ENCODE data around the gene PIP5K1B. TPM values are rescaled to one million over a fixed set of nuclear protein-coding genes. Genes with fewer than 3 reads are reported as not detected.

Gene PIP5K1B
- total RNA-seq, 1 experiment from 2014 or later: 2.5 TPM

DNA sequence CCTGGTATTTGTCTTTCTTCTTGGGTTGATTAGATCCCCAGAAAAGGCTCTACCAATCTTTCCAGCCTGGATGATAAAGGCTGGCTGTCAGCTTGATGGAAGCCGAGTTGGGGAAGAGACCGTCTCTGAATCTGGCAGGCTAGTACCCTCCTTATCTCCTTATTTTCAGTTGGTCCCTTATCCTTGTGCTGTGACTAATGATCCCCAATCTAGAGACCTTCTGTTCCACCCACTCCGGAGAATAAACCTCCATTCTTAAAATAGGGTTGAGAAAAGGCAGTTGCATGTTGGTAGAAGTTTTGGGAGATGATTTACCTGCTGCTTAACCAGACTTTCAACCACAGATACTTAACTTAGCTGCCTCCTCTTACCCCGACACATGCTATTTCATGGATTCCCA, 256.5 kb downstream of the PIP5K1B start:
- no peak overlapping the region for H4K8ac ChIP-seq (replicated peaks; ENCODE audit: insufficient read length, low read depth, low read length)
- no peak overlapping the region for H3K4me2 ChIP-seq (ENCODE audit: insufficient read depth, insufficient read length, low read length)
- no peak overlapping the region for H2BK20ac ChIP-seq (ENCODE audit: low read depth, low read length, poor library complexity, severe bottlenecking)
- H3K36me3 Mint-ChIP-seq (ENCODE audit: insufficient read depth in 1 of 3, low read depth in 3 of 3): peaks cover 0 to 4% (median 4%) of the 10 kb centered on the region in 3 experiments; a peak in 3 of 7 replicates
- no peak overlapping the region for H3K56ac ChIP-seq (ENCODE audit: insufficient read length, low read depth, low read length)
- DNase-seq: no peak
- no peaks in the 10 kb centered on the region for H3K79me1 ChIP-seq (ENCODE audit: insufficient read depth, low read depth, low read length, poor library complexity, severe bottlenecking)
- no peak overlapping the region for H2BK15ac ChIP-seq (ENCODE audit: low read depth, low read length)
- H3K27ac Mint-ChIP-seq: no peak overlapping the region; a peak in 2 of 7 replicates
- no peak overlapping the region for H3K27ac ChIP-seq (ENCODE audit: insufficient read length, low read depth, low read length)
- H3K4ac ChIP-seq (ENCODE audit: low read depth, low read length): no peak overlapping the region
- no CpG with 5 or more reads among the region's 4 CpGs for WGBS (ENCODE audit: extremely low coverage, insufficient read length, low lambda C conversion rate)
- H3K4me3 Mint-ChIP-seq: no peak overlapping the region
- H3K4me1 ChIP-seq (ENCODE audit: insufficient read depth, low read length): no peaks in the 10 kb centered on the region
- H2BK120ac ChIP-seq (ENCODE audit: low read depth, low read length, poor library complexity, severe bottlenecking): no peak overlapping the region
- TF ChIP-seq, protein P1, sequence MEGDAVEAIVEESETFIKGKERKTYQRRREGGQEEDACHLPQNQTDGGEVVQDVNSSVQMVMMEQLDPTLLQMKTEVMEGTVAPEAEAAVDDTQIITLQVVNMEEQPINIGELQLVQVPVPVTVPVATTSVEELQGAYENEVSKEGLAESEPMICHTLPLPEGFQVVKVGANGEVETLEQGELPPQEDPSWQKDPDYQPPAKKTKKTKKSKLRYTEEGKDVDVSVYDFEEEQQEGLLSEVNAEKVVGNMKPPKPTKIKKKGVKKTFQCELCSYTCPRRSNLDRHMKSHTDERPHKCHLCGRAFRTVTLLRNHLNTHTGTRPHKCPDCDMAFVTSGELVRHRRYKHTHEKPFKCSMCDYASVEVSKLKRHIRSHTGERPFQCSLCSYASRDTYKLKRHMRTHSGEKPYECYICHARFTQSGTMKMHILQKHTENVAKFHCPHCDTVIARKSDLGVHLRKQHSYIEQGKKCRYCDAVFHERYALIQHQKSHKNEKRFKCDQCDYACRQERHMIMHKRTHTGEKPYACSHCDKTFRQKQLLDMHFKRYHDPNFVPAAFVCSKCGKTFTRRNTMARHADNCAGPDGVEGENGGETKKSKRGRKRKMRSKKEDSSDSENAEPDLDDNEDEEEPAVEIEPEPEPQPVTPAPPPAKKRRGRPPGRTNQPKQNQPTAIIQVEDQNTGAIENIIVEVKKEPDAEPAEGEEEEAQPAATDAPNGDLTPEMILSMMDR (conservative IDR thresholded peaks at IDR 0.05): no peak
- no peak overlapping the region for H3K14ac ChIP-seq (ENCODE audit: insufficient read depth, low read length)
- no peak overlapping the region for H3K18ac ChIP-seq (ENCODE audit: insufficient read length, low read depth, low read length)
- no peak overlapping the region for H4K5ac ChIP-seq (ENCODE audit: insufficient read length, low read depth, low read length)
- H2BK5ac ChIP-seq (ENCODE audit: insufficient read length, low read length): no peak overlapping the region
- no peaks in the 10 kb centered on the region for H3K23me2 ChIP-seq (ENCODE audit: insufficient read length, low read depth, low read length, poor library complexity, severe bottlenecking)
- no peaks in the 10 kb centered on the region for H3K4me1 Mint-ChIP-seq
- H3K27me3 Mint-ChIP-seq (ENCODE audit: low read depth): no peaks in the 10 kb centered on the region
- no peaks in the 10 kb centered on the region for H3K9me3 ChIP-seq (ENCODE audit: control insufficient read depth, low read depth, low read length)
- no peak overlapping the region for H2AK5ac ChIP-seq (ENCODE audit: insufficient read length, low read length)
- no peak overlapping the region for H2AFZ ChIP-seq (ENCODE audit: low read length)
- no peaks in the 10 kb centered on the region for H3K79me2 ChIP-seq (ENCODE audit: insufficient read depth, low read length)
- H3K9ac ChIP-seq (ENCODE audit: extremely low read depth, insufficient read length, low read length): no peak overlapping the region
- H3T11ph ChIP-seq (ENCODE audit: low read length): no peak overlapping the region
- H4K91ac ChIP-seq (ENCODE audit: insufficient read length, low read depth, low read length): no peak overlapping the region
- no peaks in the 10 kb centered on the region for H3K27me3 ChIP-seq (ENCODE audit: insufficient read depth, low read length)
- no peak overlapping the region for H2BK12ac ChIP-seq (ENCODE audit: insufficient read length, low read depth, low read length)
- H3K9me3 Mint-ChIP-seq: peaks cover 0 to 3% of the 10 kb centered on the region in 2 experiments; a peak in 2 of 5 replicates
- no peaks in the 10 kb centered on the region for H4K20me1 ChIP-seq (ENCODE audit: control insufficient read depth, insufficient read depth, insufficient read length)
- no peak overlapping the region for H3K23ac ChIP-seq (ENCODE audit: insufficient read length, low read depth, low read length)
